NCI-H187 (cell line): ENCODE measurements around the gene MEST.
A peak's percentile ranks its signal among the peaks of the same experiment; 100 is the strongest.
"Not testable (repeated sequence)": the region's sequence is repeated elsewhere in the genome, so short reads cannot be mapped to it uniquely, and the experiment has no call there.

Source experiments
- DNase-seq, 2 experiments: peaks; one replicate each; lab custom pipeline; 2025; lab: John Stamatoyannopoulos, UW

The MEST gene

GRCh38 chr7:130485734-130486113 lies 6.2 kb upstream of the MEST start:
- no peak for DNase-seq

- peak; percentile 31 to 39 for DNase-seq
These were observed 5.6 kb upstream of the MEST start for GRCh38 chr7:130486114-130486953.

- DNase-seq: peak in 1 of 2 experiments; percentile 9
These were observed 4.9 kb upstream of the MEST start for GRCh38 chr7:130486954-130487436.

GRCh38 chr7:130488392-130489139 lies 3.3 kb upstream of the MEST start:
- no peak for DNase-seq

- no peak for DNase-seq
These were observed 2.5 kb upstream of the MEST start for GRCh38 chr7:130489140-130489983.

- no peak for DNase-seq
These were observed 1.5 kb upstream of the MEST start for GRCh38 chr7:130490311-130490791.

GRCh38 chr7:130490888-130491804 lies 739 bp upstream of the MEST start:
- DNase-seq: no peak

GRCh38 chr7:130492523-130493274 lies 814 bp downstream of the MEST start:
- DNase-seq: no peak

GRCh38 chr7:130493275-130493873 lies 1.5 kb downstream of the MEST start:
- no peak for DNase-seq

- no peak for DNase-seq
These were observed 2.6 kb downstream of the MEST start for GRCh38 chr7:130494431-130494858.

GRCh38 chr7:130500463-130500862 lies 8.6 kb downstream of the MEST start:
- DNase-seq: no peak

- no peak for DNase-seq
These were observed 9.0 kb downstream of the MEST start for GRCh38 chr7:130500910-130501309.

- DNase-seq: no peak
These were observed 13.9 kb downstream of the MEST start for GRCh38 chr7:130505753-130506152.

GRCh38 chr7:130506358-130506757 lies 14.5 kb downstream of the MEST start:
- DNase-seq: no peak

GRCh38 chr7:130512038-130512437 lies 20.2 kb downstream of the MEST start:
- DNase-seq: not testable (repeated sequence)

GRCh38 chr7:130513447-130513846 lies 21.6 kb downstream of the MEST start:
- DNase-seq: no peak

GRCh38 chr7:130515315-130516040 lies 23.6 kb downstream of the MEST start:
- no peak for DNase-seq

- DNase-seq: no peak
These were observed 29.5 kb downstream of the MEST start for GRCh38 chr7:130521258-130521951.
